Skeletal muscle satellite cell (primary cell): ENCODE measurements around the gene FYCO1.

Experiments used
- H3K27me3 ChIP-seq: 2 replicates; pipeline ENCODE4 v1.7.0; 2013; ENCODE audit warnings: low read length; ENCODE audit not compliant: control insufficient read depth, insufficient read depth
- H3K36me3 ChIP-seq: 2 replicates; pipeline ENCODE4 v1.7.0; 2013; ENCODE audit warnings: mild to moderate bottlenecking, control low read depth, low read length; ENCODE audit not compliant: insufficient read depth
- H3K4me1 ChIP-seq: 2 replicates; pipeline ENCODE4 v1.7.0; 2013; ENCODE audit warnings: low read length; ENCODE audit not compliant: control insufficient read depth, insufficient read depth
- H3K4me2 ChIP-seq: 2 replicates; pipeline ENCODE4 v1.7.0; 2013; ENCODE audit warnings: mild to moderate bottlenecking, low read length
- H3K4me3 ChIP-seq: 2 replicates; pipeline ENCODE4 v1.7.0; 2013; ENCODE audit warnings: low read length
- H3K9ac ChIP-seq: 2 replicates; pipeline ENCODE4 v1.7.0; 2013; ENCODE audit warnings: mild to moderate bottlenecking, low read depth, low read length, moderate library complexity
- H3K9me3 ChIP-seq: replicated peaks from 2 replicates; pipeline ENCODE4 v1.7.0; 2013; ENCODE audit warnings: mild to moderate bottlenecking, control low read depth, low read length

FYCO1 gene

GRCh38 chr3:45979378-45979777, 16.2 kb downstream of the FYCO1 start:
- H3K4me2 ChIP-seq = no peak overlapping the region
- H3K36me3 ChIP-seq = peaks cover 29% of the 10 kb centered on the region
- H3K9ac ChIP-seq = no peak overlapping the region
- no peaks in the 10 kb centered on the region for H3K9me3 ChIP-seq
- H3K4me3 ChIP-seq = no peak overlapping the region
- peaks cover 16% of the 10 kb centered on the region for H3K4me1 ChIP-seq
- H3K27me3 ChIP-seq = no peaks in the 10 kb centered on the region

- no peaks in the 10 kb centered on the region for H3K9me3 ChIP-seq
- peaks cover 22% of the 10 kb centered on the region for H3K4me1 ChIP-seq
- peaks cover 29% of the 10 kb centered on the region for H3K36me3 ChIP-seq
- no peaks in the 10 kb centered on the region for H3K27me3 ChIP-seq
- no peak overlapping the region for H3K4me2 ChIP-seq
- no peak overlapping the region for H3K4me3 ChIP-seq
- H3K9ac ChIP-seq = no peak overlapping the region
Observed at GRCh38 chr3:45978006-45978761, 17.4 kb downstream of the FYCO1 start.

GRCh38 chr3:45976191-45977091, 19.2 kb downstream of the FYCO1 start:
- Histone ChIP-seq H3K9me3 (no peaks in the 10 kb centered on the region), H3K36me3 (peaks cover 25% of the 10 kb centered on the region), H3K4me2 (no peak overlapping the region), H3K9ac (no peak overlapping the region), H3K4me1 (peaks cover 28% of the 10 kb centered on the region), H3K4me3 (no peak overlapping the region), H3K27me3 (no peaks in the 10 kb centered on the region)

GRCh38 chr3:45975686-45976085, 19.9 kb downstream of the FYCO1 start:
- Histone ChIP-seq H3K27me3 (no peaks in the 10 kb centered on the region), H3K4me2 (no peak overlapping the region), H3K9me3 (no peaks in the 10 kb centered on the region), H3K36me3 (peaks cover 25% of the 10 kb centered on the region), H3K9ac (no peak overlapping the region), H3K4me3 (no peak overlapping the region), H3K4me1 (peaks cover 20% of the 10 kb centered on the region)

GRCh38 chr3:45974686-45975085, 20.9 kb downstream of the FYCO1 start:
- peaks cover 18% of the 10 kb centered on the region for H3K4me1 ChIP-seq

GRCh38 chr3:45972534-45973402, 22.9 kb downstream of the FYCO1 start:
- Histone ChIP-seq H3K9me3 (no peaks in the 10 kb centered on the region), H3K27me3 (no peaks in the 10 kb centered on the region), H3K4me2 (peak overlapping the region; percentile 73), H3K36me3 (peaks cover 26% of the 10 kb centered on the region), H3K9ac (no peak overlapping the region), H3K4me1 (peaks cover 25% of the 10 kb centered on the region), H3K4me3 (peak overlapping the region; percentile 51)

More at GRCh38 chr3:45974686-45975085, 20.9 kb downstream of the FYCO1 start:
- Histone ChIP-seq H3K27me3 (no peaks in the 10 kb centered on the region), H3K4me3 (no peak overlapping the region), H3K4me2 (no peak overlapping the region), H3K36me3 (peaks cover 27% of the 10 kb centered on the region), H3K9me3 (no peaks in the 10 kb centered on the region), H3K9ac (no peak overlapping the region)

- no peak overlapping the region for H3K9ac ChIP-seq
- H3K36me3 ChIP-seq = peaks cover 36% of the 10 kb centered on the region
- no peak overlapping the region for H3K4me2 ChIP-seq
- H3K4me1 ChIP-seq = peaks cover 25% of the 10 kb centered on the region
- no peaks in the 10 kb centered on the region for H3K9me3 ChIP-seq
- H3K4me3 ChIP-seq = no peak overlapping the region
- no peaks in the 10 kb centered on the region for H3K27me3 ChIP-seq
Observed at GRCh38 chr3:45969953-45970352, 25.7 kb downstream of the FYCO1 start.

GRCh38 chr3:45969116-45969515, 26.5 kb downstream of the FYCO1 start:
- Histone ChIP-seq H3K9ac (no peak overlapping the region), H3K9me3 (no peaks in the 10 kb centered on the region), H3K36me3 (peaks cover 38% of the 10 kb centered on the region), H3K4me3 (no peak overlapping the region), H3K4me2 (no peak overlapping the region), H3K4me1 (peaks cover 25% of the 10 kb centered on the region), H3K27me3 (no peaks in the 10 kb centered on the region)

GRCh38 chr3:45968706-45969105, 26.9 kb downstream of the FYCO1 start:
- H3K9me3 ChIP-seq = no peaks in the 10 kb centered on the region
- H3K27me3 ChIP-seq = no peaks in the 10 kb centered on the region
- no peak overlapping the region for H3K9ac ChIP-seq
- H3K36me3 ChIP-seq = peaks cover 38% of the 10 kb centered on the region
- peaks cover 25% of the 10 kb centered on the region for H3K4me1 ChIP-seq
- no peak overlapping the region for H3K4me2 ChIP-seq
- no peak overlapping the region for H3K4me3 ChIP-seq

- Histone ChIP-seq H3K36me3 (peaks cover 38% of the 10 kb centered on the region), H3K9me3 (no peaks in the 10 kb centered on the region)
Observed at GRCh38 chr3:45968149-45968548, 27.5 kb downstream of the FYCO1 start.

GRCh38 chr3:45967724-45968123, 27.9 kb downstream of the FYCO1 start:
- H3K4me1 ChIP-seq = peaks cover 15% of the 10 kb centered on the region
- H3K9ac ChIP-seq = no peak overlapping the region
- H3K36me3 ChIP-seq = peaks cover 38% of the 10 kb centered on the region
- no peak overlapping the region for H3K4me2 ChIP-seq
- H3K4me3 ChIP-seq = no peak overlapping the region
- no peaks in the 10 kb centered on the region for H3K27me3 ChIP-seq
- H3K9me3 ChIP-seq = no peaks in the 10 kb centered on the region

More at GRCh38 chr3:45968149-45968548, 27.5 kb downstream of the FYCO1 start:
- H3K4me2 ChIP-seq = no peak overlapping the region
- no peak overlapping the region for H3K4me3 ChIP-seq
- H3K9ac ChIP-seq = no peak overlapping the region
- peaks cover 19% of the 10 kb centered on the region for H3K4me1 ChIP-seq
- no peaks in the 10 kb centered on the region for H3K27me3 ChIP-seq
